Left lung (tissue), 10 donors: ENCODE results near the gene PLEKHG1. TPM values are rescaled to one million over a fixed set of nuclear protein-coding genes. Genes with fewer than 3 reads are reported as not detected.

ENCODE experiments used
- ATAC-seq: fragments of 200-7000 bp; cut with Tn5 transposase; one replicate; pipeline ENCODE4 v1.9.1; 2020; ENCODE audit warnings: moderate library complexity
- DNase-seq, 4 donors: peaks; one replicate each; pipeline ENCODE4 v3.0.0-alpha.2; 2013 to 2020
- H3K27ac ChIP-seq, 2 donors: fragments of 200-600 bp; sonication (generic) in 1 of 2; one replicate each; pipeline versions ENCODE4 v1.5.0 to v1.8.0; 2020 to 2021
- H3K27me3 ChIP-seq, 2 donors: fragments of 200-600 bp; sonication (generic) in 1 of 2; one replicate each; pipeline versions ENCODE4 v1.5.0 to v1.8.0; 2020 to 2021
- H3K36me3 ChIP-seq, 2 donors: fragments of 200-600 bp; sonication (generic) in 1 of 2; one replicate each; pipeline versions ENCODE4 v1.5.0 to v1.8.0; 2020 to 2021
- H3K4me1 ChIP-seq, 2 donors: fragments of 200-600 bp; one replicate each; pipeline ENCODE4 v1.8.0; 2021
- H3K4me3 ChIP-seq, 2 donors: fragments of 200-600 bp; sonication (generic) in 1 of 2; one replicate each; pipeline versions ENCODE4 v1.5.0 to v1.8.0; 2020 to 2021; ENCODE audit warnings: mild to moderate bottlenecking in 1 of 2
- H3K9me3 ChIP-seq, 2 donors: fragments of 200-600 bp; sonication (generic) in 1 of 2; one replicate each; pipeline versions ENCODE4 v1.5.0 to v1.8.0; 2020 to 2021
- intact Hi-C, 2 donors: fragments of 100-400 bp; cut with DNase I; formaldehyde crosslinking; loops; one replicate each; pipeline versions ENCODE4 v1.11.2 to v1.14.2; 2022
- polyA plus RNA-seq, 6 donors: library from polyadenylated mRNA; unstranded; fragments of 120-200 nt; gene quantifications; one replicate each; pipeline ENCODE4 v1.2.1, GENCODE V29; 2013; ENCODE audit not compliant: insufficient read length in 6 of 6
- total RNA-seq, 2 donors: library from RNA; stranded (reverse); fragmentation: NEBNext Ultra II Directional; extraction: Animal tissue kit (Norgen Biotek cat#: 25700); gene quantifications; one replicate each; pipeline ENCODE4 v1.2.1, GENCODE V29; 2021
- TF ChIP-seq, protein P1 (sequence below), 2 donors: fragments of 200-600 bp; sonication (generic) in 1 of 2; IDR thresholded peaks; one replicate each; pipeline versions ENCODE4 v1.5.0 to v1.8.0; 2021; ENCODE audit warnings: antibody characterized with exemption in 2 of 2
- donor health status: DM: no; HTN: yes; CAD: no.
- donor health status: DM: no; HTN: no; CAD: no.

PLEKHG1 gene
- total and polyA plus RNA-seq, 8 donors: 16.7 to 34.2 (median 30.6) TPM

DNA sequence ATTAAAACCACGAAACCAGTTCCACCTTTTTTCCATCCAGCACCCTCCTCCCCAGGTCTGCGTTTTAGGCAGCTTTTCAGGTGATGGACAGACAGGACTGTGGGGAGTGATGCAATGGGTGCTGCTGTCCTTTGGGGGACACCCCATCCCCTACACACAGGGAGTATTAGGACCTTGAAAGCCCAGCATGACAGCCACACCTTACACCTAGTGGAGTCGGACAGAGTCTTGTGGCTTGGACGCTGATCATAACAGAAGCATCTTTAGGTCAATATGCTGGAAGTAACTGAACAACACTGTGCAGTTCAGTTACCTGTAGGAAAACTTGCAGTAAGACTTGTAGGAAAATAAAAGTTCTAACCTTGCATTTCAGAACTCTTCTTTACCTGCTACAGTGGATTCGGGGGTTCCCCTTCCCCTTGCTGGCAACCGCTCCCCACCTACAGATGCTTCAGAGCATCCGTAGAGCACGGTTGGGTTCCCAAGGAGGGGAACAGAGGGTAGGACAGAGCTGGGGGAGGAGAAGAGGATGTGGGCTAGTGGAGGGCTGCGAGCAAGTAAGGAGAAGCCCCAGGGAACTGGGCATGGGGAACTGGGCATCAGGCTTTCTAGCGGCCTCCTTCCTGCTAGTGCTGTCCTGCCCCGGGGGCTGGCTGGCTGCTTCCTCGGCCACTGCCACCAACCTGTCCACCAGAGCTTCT is 31.7 kb downstream of the PLEKHG1 start:
- DNase-seq: peak in 1 of 4 donors; percentile 68
- H3K27ac ChIP-seq: no peak overlapping the region
- ATAC-seq: no peak
- no peaks in the 10 kb centered on the region for H3K9me3 ChIP-seq
- H3K36me3 ChIP-seq: no peaks in the 10 kb centered on the region
- H3K4me3 ChIP-seq: no peak overlapping the region
- H3K27me3 ChIP-seq: no peaks in the 10 kb centered on the region
- intact Hi-C loops: no loop called here
- TF ChIP-seq, protein P1, sequence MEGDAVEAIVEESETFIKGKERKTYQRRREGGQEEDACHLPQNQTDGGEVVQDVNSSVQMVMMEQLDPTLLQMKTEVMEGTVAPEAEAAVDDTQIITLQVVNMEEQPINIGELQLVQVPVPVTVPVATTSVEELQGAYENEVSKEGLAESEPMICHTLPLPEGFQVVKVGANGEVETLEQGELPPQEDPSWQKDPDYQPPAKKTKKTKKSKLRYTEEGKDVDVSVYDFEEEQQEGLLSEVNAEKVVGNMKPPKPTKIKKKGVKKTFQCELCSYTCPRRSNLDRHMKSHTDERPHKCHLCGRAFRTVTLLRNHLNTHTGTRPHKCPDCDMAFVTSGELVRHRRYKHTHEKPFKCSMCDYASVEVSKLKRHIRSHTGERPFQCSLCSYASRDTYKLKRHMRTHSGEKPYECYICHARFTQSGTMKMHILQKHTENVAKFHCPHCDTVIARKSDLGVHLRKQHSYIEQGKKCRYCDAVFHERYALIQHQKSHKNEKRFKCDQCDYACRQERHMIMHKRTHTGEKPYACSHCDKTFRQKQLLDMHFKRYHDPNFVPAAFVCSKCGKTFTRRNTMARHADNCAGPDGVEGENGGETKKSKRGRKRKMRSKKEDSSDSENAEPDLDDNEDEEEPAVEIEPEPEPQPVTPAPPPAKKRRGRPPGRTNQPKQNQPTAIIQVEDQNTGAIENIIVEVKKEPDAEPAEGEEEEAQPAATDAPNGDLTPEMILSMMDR (IDR thresholded peaks at IDR 0.05): no peak
- peaks cover 10 to 14% of the 10 kb centered on the region in 2 donors for H3K4me1 ChIP-seq

DNA sequence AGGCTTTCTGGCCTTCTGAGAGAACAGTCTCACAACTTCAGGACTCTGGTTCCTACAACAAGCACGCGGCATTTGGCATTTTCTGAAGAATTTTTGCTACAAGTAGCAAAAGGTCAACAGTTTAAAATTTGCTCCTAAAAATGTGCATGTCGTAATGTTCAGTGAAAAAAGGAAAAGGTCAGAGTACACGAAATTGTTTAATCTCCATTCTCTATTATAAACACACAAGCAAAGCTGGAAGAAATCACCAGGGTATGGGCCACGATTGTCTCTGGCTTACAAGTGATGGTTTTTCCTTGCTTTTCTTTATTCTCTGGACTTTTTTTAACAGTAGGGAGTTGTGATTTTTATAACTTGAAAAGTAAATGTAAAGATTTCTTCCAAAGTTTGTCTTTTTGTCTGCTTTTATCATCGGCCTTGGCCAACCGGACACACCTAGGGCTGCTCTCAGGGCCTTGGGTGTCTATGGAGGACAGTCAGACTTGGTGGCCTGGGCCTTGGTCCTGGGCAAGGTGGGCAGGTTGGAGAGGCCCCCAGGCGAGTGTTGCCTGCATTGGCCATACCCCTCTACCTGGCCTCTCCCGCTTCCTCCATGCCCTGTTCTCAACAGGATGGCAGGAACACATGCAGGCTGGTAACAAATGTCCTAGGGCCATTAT is 32.4 kb downstream of the PLEKHG1 start:
- intact Hi-C loops: no loop called here
- Histone ChIP-seq H3K9me3 (no peaks in the 10 kb centered on the region), H3K27me3 (no peaks in the 10 kb centered on the region), H3K27ac (no peak overlapping the region), H3K4me3 (no peak overlapping the region), H3K4me1 (peaks cover 10 to 14% of the 10 kb centered on the region in 2 donors), H3K36me3 (no peaks in the 10 kb centered on the region)
- TF ChIP-seq, protein P1 (IDR thresholded peaks at IDR 0.05): no peak
- no peak for DNase-seq
- no peak for ATAC-seq

DNA sequence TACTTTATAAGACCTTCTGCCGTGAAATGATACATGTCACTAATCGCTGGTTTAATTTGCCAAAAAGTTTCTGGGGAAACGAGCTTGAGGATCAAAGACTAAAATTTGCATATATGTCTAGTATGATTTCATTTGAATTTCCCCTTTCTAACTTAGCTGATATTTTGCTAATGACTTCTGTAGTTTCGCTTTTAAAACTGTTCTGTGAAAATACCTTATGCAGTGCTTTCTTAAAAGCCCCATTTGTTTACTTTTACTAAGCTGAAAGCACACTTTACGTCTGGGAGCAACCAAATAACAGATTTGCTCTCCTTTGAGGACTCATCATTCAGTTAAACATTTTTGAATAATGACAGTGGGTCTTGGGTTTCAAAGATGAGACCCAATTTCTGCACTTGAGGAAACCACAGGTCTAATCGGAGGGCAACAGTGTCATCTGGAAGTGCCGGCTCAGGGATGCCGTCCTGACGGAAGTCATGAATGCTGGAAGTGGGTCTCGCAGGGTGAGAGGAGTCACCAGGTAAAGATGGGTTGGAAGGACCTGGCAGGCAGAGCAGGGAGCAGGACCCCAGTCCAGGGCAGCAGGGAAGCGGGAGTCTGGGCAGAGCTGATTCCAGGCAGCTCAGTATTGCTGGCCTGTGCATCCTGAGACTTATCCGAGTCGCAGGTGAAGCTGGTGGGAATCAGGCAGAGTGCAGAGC is 33.2 kb downstream of the PLEKHG1 start:
- TF ChIP-seq, protein P1 (IDR thresholded peaks at IDR 0.05): no peak
- no peak overlapping the region for H3K27ac ChIP-seq
- H3K4me3 ChIP-seq: no peak overlapping the region
- no peaks in the 10 kb centered on the region for H3K36me3 ChIP-seq
- DNase-seq (no peak), ATAC-seq (peak; percentile 47)
- intact Hi-C loops: no loop called here
- H3K9me3 ChIP-seq: no peaks in the 10 kb centered on the region
- no peaks in the 10 kb centered on the region for H3K27me3 ChIP-seq
- peaks cover 8 to 9% of the 10 kb centered on the region in 2 donors for H3K4me1 ChIP-seq

DNA sequence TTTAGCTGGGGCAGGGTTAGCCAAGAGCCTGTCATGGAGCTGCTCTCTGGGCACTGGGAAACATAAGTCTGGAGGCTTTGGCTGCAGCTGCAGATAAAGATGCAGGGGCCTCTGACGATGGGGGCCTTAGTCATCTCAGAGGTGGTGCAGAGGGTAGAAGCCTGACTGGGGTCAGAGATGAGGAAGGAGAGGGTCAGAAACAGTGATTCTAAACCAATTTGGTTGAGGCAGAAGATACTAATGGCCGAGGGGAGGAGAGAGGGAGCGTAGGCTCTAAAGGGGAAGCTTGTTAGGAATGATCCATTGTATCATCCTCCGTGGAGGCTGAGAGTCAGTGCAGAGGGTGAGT is 33.8 kb downstream of the PLEKHG1 start:
- Histone ChIP-seq H3K4me1 (peaks cover 7 to 9% of the 10 kb centered on the region in 2 donors), H3K27me3 (no peaks in the 10 kb centered on the region), H3K36me3 (no peaks in the 10 kb centered on the region), H3K4me3 (no peak overlapping the region), H3K27ac (no peak overlapping the region), H3K9me3 (no peaks in the 10 kb centered on the region)
- ATAC-seq: no peak
- intact Hi-C loops: no loop called here
- no peak for DNase-seq
- TF ChIP-seq, protein P1 (IDR thresholded peaks at IDR 0.05): no peak
